Measurements from ENCODE around the gene MRPL10. TPM values are rescaled to one million over a fixed set of nuclear protein-coding genes. Genes with fewer than 3 reads are reported as not detected.
A peak's percentile ranks its signal among the peaks of the same experiment; 100 is the strongest.

MRPL10 gene
- total and polyA plus RNA-seq, 8 donors: 16.8 to 35.2 (median 24.1) TPM

GRCh38 chr17:47816947-47817346 is 14.4 kb downstream of the MRPL10 start:
- Histone ChIP-seq H3K36me3 (peaks cover 0 to 39% (median 14%) of the 10 kb centered on the region in 3 donors), H3K4me3 (no peak overlapping the region), H3K27me3 (no peaks in the 10 kb centered on the region), H3K9me3 (no peaks in the 10 kb centered on the region), H3K27ac (no peak overlapping the region), H3K4me1 (peaks cover 1 to 13% (median 5%) of the 10 kb centered on the region in 3 donors)
- DNase-seq (peak in 2 of 6 donors; percentile 23 to 28), ATAC-seq (no peak), FAIRE-seq (no peak)
- intact Hi-C loops (cut with DNase I): no loop called here
- WGBS, 2 donors: 95 to 97% methylated on average over 10 of the region's 10 CpGs
- no peak for TF ChIP-seq CTCF (IDR thresholded peaks at IDR 0.05)

GRCh38 chr17:47816111-47816735 is 15.1 kb downstream of the MRPL10 start:
- ATAC-seq (no peak), DNase-seq (peak in 5 of 6 donors; percentile 9 to 74 (median 34)), FAIRE-seq (no peak)
- Histone ChIP-seq H3K27ac (no peak overlapping the region), H3K9me3 (no peaks in the 10 kb centered on the region), H3K4me1 (peaks cover 6 to 20% (median 11%) of the 10 kb centered on the region in 3 donors), H3K36me3 (peaks cover 0 to 39% (median 14%) of the 10 kb centered on the region in 3 donors), H3K4me3 (no peak overlapping the region), H3K27me3 (no peaks in the 10 kb centered on the region)
- 95% methylated on average over 21 of the region's 21 CpGs for WGBS, 2 donors
- intact Hi-C loops (cut with DNase I): no loop called here
- no peak for TF ChIP-seq CTCF (IDR thresholded peaks at IDR 0.05)

GRCh38 chr17:47815106-47815918 is 16.0 kb downstream of the MRPL10 start:
- H3K9me3 ChIP-seq: no peaks in the 10 kb centered on the region
- DNase-seq (peak in 4 of 6 donors; percentile 8 to 41 (median 12)), ATAC-seq (no peak), FAIRE-seq (no peak)
- TF ChIP-seq CTCF (IDR thresholded peaks at IDR 0.05): no peak
- intact Hi-C loops (cut with DNase I): no loop called here
- H3K36me3 ChIP-seq: peaks cover 0 to 39% (median 14%) of the 10 kb centered on the region in 3 donors
- no peak overlapping the region for H3K4me3 ChIP-seq
- H3K4me1 ChIP-seq: peaks cover 11 to 20% (median 18%) of the 10 kb centered on the region in 3 donors
- WGBS, 2 donors: 91 to 92% methylated on average over 21 of the region's 21 CpGs
- H3K27ac ChIP-seq: no peak overlapping the region
- H3K27me3 ChIP-seq: no peaks in the 10 kb centered on the region

GRCh38 chr17:47813512-47814031 is 17.8 kb downstream of the MRPL10 start:
- intact Hi-C loops (cut with DNase I): no loop called here
- H3K4me3 ChIP-seq: no peak overlapping the region
- ATAC-seq (no peak), DNase-seq (peak in 4 of 6 donors; percentile 9 to 48 (median 22)), FAIRE-seq (no peak)
- 96 to 98% methylated on average over 20 to 22 of the region's 22 CpGs for WGBS, 2 donors
- TF ChIP-seq CTCF (IDR thresholded peaks at IDR 0.05): no peak
- no peaks in the 10 kb centered on the region for H3K9me3 ChIP-seq
- peaks cover 0 to 43% (median 14%) of the 10 kb centered on the region in 3 donors for H3K36me3 ChIP-seq
- no peak overlapping the region for H3K27ac ChIP-seq
- H3K4me1 ChIP-seq: peaks cover 26 to 35% (median 35%) of the 10 kb centered on the region in 3 donors
- H3K27me3 ChIP-seq: no peaks in the 10 kb centered on the region

Data from pancreas (tissue), 10 donors.